GDM1 (cell line): ENCODE measurements around the gene TFB1M.
"Not testable (repeated sequence)": the region's sequence is repeated elsewhere in the genome, so short reads cannot be mapped to it uniquely, and the experiment has no call there.

Source experiments
- DNase-seq: peaks from one replicate; lab custom pipeline; 2025; lab: John Stamatoyannopoulos, UW

TFB1M gene

DNA sequence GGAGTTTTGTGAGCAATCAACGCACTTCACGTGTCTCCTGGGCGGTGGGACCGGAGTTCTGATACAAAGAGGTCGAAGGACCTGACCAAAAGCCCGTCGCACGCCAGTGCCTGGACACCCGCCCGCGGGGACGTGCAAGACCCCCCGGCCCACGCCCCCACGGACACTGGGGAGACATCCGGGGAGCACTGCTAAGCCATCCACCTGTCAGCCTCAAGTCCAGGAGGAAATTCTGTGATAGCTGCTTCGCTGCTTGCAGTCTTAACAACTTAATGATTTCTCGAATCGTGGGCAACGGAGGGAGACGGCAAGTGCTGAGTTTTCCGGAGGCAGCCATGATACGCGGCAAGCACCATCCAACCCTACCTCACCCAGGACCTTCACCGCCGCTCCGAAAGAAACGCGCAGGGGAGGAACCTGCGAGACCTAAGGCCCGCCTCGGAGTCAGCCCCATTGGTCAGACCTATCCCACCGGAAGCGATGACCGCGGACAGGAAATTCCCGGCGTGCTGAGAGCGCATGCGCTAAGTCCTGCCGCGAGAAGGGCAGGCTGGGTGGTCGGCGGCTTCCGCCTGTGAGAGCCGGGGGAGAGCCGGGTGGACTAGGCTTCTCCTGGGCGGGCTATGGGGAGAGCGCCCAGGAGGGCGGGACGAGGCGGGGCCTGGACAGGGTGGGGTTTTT, at the start of gene TFB1M:
TFB1M (minus strand) TSS at position 393 of the 681 bp plus-strand sequence; CDS start at position 337, 56 bp downstream.
- DNase-seq = peak; percentile 98

DNA sequence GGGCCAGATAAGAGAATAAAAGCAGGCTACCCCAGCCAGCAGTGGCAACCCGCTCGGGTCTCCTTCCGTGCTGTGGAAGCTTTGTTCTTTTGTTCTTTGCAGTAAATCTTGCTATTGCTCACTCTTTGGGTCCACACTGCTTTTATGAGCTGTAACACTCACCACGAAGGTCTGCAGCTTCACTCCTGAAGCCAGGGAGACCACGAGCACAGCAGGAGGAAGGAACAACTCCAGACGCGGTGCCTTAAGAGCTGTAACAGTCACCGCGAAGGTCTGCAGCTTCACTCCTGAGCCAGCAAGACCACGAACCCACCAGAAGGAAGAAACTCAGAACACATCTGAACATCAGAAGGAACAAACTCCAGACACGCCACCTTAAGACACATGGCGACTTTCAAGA, 49.7 kb upstream of the TFB1M start:
- DNase-seq = not testable (repeated sequence)

DNA sequence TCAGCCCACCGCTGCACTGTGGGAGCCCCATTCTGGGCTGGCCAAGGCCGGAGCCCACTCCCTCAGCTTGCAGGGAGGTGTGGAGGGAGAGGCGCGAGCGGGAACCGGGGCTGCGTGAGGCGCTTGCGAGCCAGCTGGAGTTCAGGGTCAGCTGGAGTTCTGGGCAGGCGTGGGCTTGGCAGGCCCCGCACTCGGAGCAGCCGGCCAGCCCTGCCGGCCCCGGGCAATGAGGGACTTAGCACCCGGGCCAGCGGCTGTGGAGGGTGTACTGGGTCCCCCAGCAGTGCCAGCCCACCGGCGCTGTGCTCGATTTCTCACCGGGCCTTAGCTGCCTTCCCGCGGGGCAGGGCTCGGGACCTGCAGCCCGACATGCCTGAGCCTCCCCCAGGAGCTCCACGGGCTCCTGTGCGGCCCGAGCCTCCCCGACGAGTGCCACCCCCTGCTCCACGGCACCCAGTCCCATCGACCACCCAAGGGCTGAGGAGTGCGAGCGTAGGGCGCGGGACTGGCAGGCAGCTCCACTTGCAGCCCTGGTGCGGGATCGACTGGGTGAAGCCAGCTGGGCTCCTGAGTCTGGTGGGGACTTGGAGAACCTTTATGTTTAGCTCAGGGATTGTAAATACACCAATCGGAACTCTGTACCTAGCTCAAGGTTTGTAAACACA, 48.8 kb upstream of the TFB1M start:
- not testable (repeated sequence) for DNase-seq

DNA sequence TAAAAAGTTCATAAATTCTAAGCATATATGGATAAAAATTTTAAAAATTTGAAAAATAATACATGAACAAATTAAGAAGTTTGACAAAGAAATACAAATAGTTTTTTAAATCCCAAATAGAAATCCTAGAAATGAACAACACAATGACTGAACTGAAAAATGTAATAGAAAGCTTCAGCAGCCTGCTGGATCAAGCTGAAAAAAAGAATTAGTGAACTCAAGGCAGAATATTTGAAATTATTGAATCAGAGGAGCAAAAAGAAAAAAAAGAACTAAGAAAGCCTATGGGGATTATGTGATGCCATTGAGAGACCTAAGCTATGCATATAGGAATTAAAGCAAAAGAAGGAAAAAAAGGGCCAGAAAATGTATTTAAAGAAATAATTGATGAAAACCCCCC, 39.9 kb upstream of the TFB1M start:
- DNase-seq = no peak

DNA sequence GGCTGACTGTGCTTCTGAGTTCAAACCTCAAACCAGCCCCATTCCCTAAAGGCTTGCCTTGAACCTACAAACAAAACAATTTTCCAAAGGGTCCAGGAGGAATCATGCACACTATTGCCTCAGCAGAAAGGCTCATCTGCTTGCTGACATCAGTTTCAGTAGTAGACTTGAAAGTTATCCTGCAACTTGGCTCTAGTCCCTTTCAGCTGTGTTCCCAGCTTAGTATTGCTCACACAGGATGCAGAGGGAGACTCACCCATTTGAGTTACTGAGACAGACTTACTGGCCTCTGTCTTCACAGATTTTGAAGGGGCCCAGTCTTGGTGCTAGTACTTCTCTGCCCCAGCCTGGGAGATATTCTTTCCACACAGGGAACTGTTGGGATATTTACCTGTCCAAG, 38.5 kb upstream of the TFB1M start:
- DNase-seq = no peak

DNA sequence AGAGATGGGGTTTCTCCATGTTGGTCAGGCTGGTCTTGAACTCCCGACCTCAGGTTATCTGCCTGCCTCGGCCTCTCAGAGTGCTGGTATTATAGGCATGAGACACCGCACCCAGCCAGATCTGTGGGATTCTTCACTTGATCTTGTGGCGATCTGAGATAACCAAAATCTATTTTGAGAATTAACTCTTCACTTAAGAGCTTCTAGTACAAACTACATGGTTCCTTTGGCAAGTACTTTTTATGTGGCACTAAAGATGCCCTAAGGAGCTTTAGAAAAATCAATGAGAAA, 37.8 kb upstream of the TFB1M start:
- no peak for DNase-seq

DNA sequence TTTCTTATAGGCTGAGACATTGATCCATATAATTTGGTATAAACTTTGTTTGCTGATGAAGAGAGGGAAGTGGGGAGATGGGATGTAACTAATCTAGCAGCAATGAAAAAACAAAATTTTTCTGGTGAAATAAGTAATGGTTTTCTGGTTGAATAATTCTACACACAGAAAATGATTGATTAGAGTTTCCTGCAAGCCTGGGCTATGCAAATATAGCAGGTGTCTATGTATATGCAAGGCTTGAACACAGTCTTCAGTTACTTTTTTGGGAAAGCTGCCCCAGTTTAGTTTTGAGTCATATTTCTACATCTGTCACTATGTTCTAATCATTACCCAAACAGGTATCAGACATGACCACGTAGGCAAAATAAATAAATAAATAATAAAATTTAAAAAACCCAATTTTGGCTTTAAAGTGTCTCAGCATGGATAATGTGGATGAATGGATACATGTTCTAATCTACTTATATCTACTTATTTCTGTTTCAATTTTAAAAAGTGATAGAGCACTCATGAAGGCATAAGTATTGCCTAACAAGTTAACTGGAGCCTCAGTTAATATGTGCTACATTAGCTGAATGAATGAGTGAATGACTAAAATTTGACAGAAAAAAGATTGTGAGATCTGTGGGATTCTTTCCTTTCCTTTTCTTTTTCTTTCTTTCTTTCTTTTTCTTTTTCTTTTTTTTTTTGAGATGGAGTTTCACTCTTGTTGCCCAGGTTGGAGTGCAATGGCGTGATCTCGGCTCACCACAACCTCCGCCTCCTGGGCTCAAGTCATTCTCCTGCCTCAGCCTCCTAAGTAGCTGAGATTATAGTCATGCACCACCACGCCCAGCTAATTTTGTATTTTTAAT, 37.2 kb upstream of the TFB1M start:
- DNase-seq = no peak

DNA sequence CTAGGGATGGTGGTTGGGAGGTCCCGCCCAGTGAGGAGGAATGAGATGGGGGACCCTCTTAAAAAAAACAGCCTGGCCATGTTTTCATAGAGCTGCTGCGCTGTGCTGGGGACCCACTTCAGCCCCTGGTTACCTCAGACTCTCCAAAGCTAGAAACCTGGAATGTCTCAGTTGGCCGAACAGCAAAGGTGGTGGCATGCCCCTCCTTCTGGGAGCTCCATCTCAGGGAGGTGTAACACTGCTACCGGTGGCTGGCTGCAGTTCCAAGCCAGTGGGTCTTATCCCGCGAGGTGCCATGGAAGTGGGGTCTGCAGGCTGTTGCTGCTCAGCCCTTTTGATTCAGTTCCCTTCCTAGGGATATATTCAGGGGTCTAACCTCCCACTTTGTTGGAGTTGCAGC, 35.7 kb upstream of the TFB1M start:
- no peak for DNase-seq

DNA sequence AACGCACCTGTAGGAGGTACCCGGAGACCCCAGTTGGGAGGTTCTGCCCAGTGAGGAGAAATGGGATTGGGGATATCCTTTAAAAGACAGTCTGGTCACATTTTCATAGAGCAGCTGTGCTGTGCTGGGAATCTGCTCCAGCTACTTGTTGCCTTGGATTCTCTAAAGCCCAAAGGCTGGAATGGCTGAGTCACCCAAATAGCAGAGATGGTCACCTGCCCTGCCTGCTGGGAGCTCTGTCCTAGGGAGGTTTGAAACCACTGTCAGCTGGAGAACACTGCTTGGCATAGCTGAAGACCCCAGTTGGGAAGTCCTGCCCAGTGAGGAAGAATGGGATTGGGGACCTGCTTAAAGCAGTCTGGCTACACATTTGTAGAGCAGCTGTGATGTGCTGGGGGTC, 34.8 kb upstream of the TFB1M start:
- DNase-seq = no peak

DNA sequence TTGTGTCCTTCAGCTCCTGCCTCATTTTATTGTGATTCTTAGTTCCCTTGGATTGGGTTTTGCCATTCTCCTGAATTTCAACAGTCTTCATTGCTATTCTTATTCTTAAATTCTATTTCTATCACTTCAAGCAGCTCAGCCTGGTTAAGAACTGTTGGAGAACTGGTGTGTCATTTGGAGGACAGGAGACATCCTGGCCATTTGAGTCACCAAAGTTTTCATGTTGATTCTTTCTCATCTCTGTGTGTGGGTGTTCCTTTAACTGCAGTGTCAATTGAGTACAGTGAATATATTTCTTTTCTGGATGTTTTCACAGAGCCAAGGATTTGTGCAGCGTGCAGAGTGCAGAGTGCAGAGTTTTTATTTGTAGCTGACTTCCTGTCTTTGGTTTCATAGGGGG, 33.5 kb upstream of the TFB1M start:
- no peak for DNase-seq

DNA sequence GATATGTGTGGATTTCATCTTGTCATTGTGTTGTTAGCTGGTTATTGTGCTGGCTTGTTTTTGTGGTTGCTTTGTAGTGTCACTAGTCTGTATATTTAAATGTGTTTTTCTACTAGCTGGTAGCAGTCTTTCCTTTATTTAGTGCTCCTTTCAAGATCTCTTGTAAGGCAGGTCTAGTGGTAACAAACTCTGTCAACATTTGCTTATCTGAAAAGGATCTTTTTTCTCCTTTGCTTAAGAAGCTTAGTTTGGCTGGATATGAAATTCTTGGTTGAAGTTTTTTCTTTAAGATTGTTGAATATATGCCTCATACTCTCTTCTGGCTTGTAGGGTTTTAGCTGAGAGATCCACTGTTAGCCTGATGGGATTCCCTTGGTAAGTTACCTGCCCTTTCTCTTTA, 32.7 kb upstream of the TFB1M start:
- no peak for DNase-seq

DNA sequence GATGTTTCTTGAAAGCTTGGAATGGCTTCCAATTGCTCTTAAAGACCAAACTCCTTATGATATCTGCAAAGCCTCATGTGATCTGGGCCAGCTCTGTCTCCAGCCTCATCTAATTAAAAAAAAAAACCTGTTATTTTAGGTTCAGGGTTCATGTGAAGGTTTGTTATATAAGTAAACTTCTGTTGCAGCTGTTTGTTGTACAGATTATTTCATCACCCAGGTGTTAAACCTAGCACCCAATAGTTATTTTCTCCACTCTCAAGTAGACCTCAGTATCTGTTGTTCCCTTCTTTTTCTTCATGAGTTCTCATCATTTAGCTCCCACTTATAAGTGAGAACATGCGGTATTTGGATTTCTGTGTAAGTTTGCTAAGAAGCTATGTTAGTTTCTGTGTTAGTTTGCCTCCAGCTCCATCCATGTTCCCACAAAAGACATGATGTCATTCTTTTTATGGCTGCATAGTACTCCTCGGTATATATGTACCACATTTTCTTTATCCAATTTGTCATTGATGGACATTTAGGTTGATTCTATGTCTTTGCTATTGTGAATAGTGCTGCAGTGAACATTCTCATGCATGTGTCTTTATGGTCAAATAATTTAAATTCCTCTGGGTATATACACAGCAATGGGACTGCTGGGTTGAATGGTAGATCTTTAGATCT, 30.2 kb upstream of the TFB1M start:
- DNase-seq = no peak

DNA sequence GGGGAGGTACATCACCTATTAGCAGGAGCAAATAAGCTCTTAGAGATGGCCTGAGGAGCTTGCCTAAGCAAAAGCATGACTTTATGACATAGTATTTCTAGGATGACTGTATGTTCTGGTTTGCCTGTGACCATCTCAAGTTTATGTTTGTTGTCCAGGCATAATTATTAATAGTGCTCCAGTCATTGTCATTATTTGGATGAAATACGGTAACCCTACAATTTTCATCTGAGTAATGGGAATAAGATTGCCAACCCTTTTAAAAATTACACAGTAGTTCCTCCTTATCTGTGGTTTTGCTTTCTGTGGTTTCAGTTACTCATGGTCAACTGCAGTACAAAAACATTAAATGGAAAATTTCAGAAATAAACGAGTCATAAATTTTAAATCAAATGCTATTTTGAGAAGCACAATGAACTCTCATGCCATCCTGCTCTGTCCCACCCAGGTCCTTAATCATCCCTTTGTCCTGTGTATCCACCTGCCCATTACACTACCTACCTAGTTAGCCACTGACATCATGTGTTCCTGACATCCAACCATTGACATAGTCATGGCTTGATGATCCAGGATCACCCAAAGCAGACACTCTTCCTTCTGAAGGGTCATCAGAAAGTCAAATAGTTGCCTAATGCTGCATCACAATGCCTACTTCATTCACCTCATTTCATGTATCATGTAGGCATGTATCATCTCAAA, 27.0 kb upstream of the TFB1M start:
- no peak for DNase-seq

DNA sequence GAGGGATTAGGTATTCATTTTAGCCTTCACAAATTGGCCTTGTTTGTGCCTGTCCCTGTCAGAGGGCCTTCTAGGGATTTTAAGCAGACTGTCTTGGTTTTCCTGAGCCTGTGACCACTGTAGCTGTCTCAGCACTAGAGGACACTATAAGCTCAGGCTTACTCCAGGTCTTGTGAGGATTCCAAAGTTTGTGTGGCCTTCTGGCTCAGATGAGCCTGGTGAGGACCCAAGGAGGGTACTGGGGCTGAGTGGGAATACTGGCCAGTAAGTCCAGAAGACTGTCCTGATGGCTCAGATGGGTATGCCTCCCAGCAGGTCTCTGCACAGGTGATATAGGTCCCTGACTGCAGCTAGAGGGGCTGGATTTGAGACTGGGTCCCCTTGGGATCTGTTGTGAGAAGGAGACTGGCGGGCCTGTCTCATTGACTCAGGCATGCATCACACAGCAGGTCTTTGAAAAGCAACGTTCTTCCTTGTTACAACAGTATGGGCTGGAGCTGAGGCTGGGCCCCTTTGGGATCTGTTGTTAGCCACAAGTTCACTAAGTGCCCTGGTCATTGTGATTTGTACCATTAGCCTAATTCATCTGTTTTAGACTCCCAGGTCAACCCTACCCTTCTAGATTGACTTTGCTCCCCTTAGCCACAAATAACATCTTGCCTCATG, 26.3 kb upstream of the TFB1M start:
- no peak for DNase-seq

DNA sequence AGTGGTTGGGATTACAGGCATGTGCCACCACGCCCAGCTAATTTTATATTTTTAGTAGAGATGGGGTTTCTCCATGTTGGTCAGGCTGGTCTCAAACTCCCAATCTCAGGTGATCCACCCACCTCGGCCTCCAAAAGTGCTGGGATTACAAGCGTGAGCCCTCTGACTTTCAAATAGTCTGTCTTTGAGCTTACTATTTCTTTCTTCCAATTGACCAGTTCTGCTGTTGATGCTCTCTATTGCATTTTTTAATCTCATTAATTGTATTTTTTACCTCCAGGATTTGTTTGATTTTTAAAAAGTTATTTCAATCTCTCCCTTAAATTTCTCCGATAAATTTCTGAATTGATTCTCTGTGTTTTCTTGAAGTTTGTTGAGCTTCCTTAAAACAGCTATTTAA, 25.6 kb upstream of the TFB1M start:
- not testable (repeated sequence) for DNase-seq

DNA sequence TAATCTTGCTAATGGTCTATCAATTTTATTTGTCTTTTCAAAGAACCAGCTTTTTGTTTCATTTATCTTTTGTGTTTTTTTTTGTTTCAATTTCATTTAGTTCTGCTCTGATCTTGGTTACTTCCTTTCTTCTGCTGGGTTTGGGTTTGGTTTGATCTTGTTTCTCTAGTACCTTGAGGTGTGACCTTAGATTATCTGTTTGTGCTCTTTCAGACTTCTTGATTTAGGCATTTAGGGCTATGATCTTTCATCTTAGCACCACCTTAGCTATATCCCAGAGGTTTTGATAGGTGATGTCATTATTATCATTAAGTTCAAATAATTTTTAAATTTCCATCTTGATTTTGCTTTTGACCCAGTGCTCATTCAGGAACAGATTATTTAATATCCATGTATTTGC, 24.0 kb upstream of the TFB1M start:
- not testable (repeated sequence) for DNase-seq

DNA sequence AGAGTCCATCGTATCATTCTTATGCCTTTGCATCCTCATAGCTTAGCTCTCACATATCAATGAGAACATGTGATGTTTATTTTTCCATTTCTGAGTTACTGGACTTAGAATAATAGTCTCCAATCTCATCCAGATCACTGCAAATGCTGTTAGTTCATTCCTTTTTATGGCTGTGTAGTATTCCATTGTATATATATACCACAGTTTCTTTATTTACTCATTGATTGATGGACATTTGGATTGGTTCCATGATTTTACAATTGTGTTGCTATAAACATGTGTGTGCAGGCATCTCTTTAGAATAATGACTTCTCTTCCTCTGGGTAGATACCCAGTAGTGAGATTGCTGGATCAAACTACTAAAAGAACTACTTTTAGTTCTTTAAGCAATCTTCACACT, 21.0 kb upstream of the TFB1M start:
- DNase-seq = no peak

DNA sequence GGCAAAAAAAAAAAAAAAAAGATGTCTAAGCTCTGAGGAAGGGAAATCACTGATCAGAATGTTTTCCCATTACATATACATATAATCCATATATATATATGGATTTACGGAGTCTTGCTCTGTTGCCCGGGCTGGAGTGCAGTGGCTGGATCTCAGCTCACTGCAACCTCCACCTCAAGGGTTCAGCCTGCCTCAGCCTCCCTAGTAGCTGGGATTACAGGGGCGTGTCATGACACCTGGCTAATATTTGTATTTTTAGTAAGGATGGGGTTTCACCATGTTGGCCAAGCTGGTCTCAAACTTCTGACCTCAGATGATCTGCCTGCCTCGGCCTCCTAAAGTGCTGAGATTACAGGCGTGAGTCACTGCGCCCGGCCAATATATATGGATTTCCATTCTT, 19.8 kb upstream of the TFB1M start:
- not testable (repeated sequence) for DNase-seq

DNA sequence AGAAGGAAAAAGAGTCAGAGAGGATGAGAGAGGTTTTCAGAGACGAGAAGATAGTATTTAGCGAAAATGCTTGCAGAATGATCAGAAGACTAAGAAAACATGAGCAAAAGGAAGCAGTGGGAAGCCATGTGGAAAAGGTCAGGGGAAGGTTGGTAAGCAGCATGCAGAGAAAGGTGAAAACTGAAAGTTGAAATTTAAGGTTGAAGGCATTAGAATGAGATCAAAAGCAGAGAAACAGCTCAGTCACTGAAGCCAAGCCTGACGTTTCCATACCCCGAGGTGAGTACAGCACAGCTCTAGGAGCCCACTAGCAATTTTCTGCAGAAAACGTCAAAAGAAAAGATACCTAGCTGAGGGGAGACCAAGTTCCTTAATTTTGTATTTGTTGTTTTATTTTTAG, 19.1 kb upstream of the TFB1M start:
- DNase-seq = no peak

DNA sequence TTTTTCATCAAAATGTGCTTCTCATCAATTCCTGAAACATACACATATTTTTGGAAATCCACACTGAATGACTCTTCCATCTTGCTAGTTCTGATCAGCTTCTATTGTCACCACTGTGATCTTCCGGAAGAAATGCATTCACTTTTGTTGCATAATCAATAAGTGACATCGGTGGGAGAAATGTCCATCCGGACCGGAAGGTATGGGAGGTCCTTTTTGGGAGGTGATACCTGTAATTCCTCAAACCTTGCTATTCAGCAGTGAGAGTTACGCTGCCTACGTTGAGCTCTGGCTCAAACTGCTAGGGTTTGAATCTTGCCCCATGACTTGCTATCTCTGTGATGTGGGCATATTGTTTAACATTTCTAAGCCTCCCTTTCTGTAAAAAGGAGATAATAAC, 16.6 kb upstream of the TFB1M start:
- DNase-seq = no peak

DNA sequence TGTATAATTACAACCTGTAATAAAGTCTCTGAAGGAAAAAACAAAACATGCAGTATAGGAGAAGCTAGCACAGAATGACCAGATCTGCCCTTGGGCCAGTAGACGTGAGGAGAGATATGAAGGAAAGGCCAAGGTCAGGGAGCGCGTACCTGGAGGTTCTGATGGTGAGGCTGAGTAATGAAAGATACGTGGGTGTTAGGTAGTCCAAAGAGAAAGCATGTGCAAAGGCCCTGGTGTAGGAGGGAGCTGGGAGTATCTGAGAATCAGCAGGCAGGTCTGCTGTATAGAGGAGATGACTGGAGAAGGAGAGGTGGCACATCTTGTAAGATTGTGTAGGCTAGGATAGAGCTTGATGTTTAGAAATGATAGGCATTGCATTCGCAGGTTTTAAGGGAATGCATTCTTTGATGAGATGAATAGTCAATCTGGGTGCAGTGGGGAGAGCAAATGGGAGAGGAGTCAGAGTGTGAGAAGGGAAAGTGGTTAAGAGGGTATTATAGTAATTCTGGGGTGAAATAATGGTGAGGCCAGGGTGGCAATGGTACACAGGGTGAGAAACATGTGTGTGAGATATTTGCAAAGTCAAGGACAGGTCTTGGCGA, 15.9 kb upstream of the TFB1M start:
- DNase-seq = no peak
